Activated gamma-delta T cell treated with anti-CD3 and anti-CD28 coated beads, Interleukin-2, amount 50 U/mL, for 16 hours (primary cell): ENCODE measurements around the gene OSBPL7.

Experiments
- DNase-seq: peaks from one replicate; pipeline ENCODE4 v3.0.0-alpha.2; 2020; ENCODE audit warnings: low read depth

Gene OSBPL7

DNA sequence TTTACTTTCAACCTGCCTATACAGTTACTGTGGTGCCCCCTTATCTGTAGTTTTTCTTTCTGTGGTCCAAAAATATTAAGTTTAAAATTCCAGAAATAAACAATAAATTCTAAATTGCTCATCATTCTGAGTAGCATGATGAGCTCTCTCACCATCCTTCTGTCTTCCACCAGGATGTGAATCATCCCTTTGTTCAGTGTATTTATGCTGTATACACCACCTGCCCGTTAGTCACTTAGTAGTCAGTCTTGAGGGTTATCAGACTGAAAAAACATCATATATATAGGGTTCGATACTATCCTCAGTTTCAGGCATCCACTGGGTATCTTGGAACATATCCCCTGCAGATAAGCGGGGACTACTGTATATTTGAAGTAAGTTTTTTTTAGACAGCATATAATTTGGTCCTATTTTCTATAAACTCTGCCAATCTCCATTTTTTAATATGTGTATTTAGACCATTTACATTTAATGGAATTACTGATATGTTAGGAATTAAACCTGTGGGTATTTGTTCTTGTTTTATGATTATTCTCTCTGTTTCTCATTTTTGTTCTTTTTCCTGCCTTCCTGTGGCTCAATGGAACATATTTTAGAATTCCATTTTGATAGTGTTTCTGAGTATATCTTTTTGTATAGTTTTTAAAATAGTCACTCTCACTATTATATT is 57.5 kb downstream of the OSBPL7 start:
- DNase-seq: no peak

DNA sequence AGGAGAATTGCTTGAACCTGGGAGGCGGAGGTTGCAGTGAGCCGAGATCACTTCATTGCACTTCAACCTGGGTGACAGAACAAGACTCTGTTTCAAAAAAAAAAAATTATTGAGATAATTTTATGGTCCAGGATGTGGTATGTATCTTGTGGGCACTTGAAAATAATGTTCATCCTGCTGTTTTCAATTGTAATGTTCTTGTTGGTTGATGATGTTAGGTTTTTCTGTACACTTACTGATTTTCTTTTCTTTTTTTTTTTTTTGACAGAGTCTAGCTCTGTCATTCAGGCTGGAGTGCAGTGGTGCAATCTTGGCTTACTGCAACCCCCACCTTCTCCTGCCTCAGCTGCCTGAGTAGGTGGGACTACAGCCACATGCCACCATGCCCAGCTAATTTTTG is 58.9 kb downstream of the OSBPL7 start:
- no peak for DNase-seq

DNA sequence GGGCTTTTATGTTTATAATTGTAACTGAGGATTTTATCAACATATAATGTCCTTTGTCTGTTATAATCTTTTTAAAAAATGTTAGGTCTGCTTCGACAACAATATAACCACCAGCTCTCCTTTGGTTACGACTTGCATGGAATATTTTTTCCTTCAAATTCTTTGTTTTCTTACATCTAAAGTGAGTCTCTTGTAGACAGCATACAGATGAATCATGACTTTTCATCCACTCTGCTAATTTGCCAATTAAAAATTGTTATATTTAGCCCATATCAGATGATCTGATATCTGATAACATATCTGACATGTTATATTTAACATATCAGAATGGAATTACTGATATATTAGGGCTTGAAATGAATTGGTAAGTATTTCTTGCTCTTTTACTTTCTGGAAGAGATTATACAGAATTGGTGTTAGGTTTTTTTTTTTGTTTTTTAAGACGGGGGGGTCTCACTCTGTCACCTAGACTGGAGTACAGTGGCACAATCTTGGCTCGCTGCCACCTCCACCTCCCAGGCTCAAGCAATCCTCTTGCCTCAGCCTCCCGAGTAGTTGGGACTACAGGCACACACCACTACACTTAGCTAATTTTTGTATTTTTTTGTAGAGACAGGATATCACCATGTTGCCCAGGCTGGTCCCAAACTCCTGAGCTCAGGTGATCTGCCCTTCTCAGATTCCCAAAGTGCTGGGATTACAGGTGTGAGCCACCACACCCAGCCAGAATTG is 61.0 kb downstream of the OSBPL7 start:
- DNase-seq: no peak

DNA sequence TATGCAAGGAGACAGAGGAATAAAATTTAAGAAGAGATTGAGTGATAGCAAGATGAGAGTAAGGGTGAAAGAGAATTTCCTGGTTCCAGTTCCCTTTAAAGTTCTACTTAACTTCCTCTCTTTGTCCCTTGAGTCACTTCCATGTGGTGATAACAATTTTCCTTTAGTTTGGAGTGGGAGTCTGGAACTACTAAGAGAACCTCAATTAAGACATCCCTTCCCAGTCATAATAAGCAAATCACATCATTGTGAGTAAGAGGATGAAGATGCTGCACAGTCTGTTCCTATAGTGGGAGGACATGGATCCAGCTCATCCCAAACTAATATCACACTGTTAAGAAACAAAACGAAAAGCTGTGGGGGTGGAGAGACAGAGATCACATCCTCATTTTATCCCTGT is 64.2 kb downstream of the OSBPL7 start:
- DNase-seq: no peak
